Lower lobe of right lung (tissue), 2 donors: ENCODE measurements around the gene TMEM116. TPM values are rescaled to one million over a fixed set of nuclear protein-coding genes. Genes with fewer than 3 reads are reported as not detected.

Experiments
- ATAC-seq, 2 donors: fragments of 200-7000 bp; cut with Tn5 transposase; one replicate each; pipeline ENCODE4 v1.9.1; 2020 to 2022; ENCODE audit warnings: mild to moderate bottlenecking in 2 of 2, moderate library complexity in 2 of 2
- DNase-seq: peaks from one replicate; pipeline ENCODE4 v3.0.0-alpha.2; 2020
- H3K27ac ChIP-seq: fragments of 200-600 bp; one replicate; pipeline ENCODE4 v1.8.0; 2022
- H3K27me3 ChIP-seq: fragments of 200-600 bp; one replicate; pipeline ENCODE4 v1.8.0; 2022; ENCODE audit warnings: low read depth
- H3K36me3 ChIP-seq: fragments of 200-600 bp; one replicate; pipeline ENCODE4 v1.8.0; 2022; ENCODE audit warnings: mild to moderate bottlenecking
- H3K4me1 ChIP-seq: fragments of 200-600 bp; one replicate; pipeline ENCODE4 v1.8.0; 2022
- H3K4me3 ChIP-seq: fragments of 200-600 bp; one replicate; pipeline ENCODE4 v1.8.0; 2022; ENCODE audit warnings: mild to moderate bottlenecking
- H3K9me3 ChIP-seq: fragments of 200-600 bp; one replicate; pipeline ENCODE4 v1.8.0; 2022
- CTCF ChIP-seq: fragments of 200-600 bp; IDR thresholded peaks from one replicate; pipeline ENCODE4 v1.8.0; 2022; ENCODE audit warnings: antibody characterized with exemption, mild to moderate bottlenecking
- intact Hi-C: fragments of 100-400 bp; cut with DNase I; formaldehyde crosslinking; loops from one replicate; pipeline ENCODE4 v1.11.0; 2022
- total RNA-seq: library from RNA; stranded (reverse); fragmentation: NEBNext Ultra II Directional; extraction: Animal tissue kit (Norgen Biotek cat#: 25700); gene quantifications from one replicate; pipeline ENCODE4 v1.2.1, GENCODE V29; 2021
- donor health status: DM: no; HTN: yes; CAD: no; lungs with severe emphysema.

TMEM116 gene
- total RNA-seq, 1 donor from 2014 or later = 21.1 TPM

DNA sequence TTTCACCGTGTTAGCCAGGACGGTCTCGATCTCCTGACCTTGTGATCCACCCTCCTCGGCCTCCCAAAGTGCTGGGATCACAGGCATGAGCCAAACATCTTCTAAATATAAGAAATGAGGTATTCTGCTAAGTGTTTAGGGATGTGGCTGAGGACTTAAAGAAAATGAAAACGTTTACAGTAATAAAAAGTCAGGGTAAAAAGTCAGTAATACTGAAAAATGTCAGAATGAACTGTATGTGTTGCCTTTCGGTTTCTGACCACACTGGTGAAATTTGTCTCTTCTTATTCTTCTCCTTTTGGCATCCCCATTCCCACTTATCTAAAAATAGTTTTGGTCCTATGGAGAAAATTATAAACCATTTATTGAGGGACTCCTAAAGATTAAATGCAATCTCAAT is 20.5 kb downstream of the TMEM116 start:
- DNase-seq = no peak
- H3K27ac ChIP-seq = no peak overlapping the region
- intact Hi-C loops = no loop called here

DNA sequence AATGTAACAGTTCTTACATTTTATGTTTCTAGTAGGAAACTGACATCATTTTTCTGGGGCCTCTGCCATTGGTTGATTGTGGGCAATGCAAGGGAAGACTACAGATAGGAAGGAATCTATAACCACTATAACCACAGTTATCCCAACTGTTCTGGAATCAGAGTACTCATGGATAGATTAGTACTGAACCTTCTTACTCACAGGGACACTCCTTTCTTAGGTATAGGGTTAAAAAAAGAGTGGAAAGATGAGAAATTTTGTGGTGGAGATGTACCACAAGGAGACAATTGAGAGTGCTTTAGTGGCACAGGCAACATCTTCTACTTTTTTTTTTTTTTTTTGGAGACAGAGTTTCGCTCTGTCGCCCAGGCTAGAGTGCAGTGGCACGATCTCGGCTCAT is 21.0 kb downstream of the TMEM116 start:
- Histone ChIP-seq H3K4me3 (no peak overlapping the region), H3K27ac (no peak overlapping the region), H3K36me3 (peaks cover 15% of the 10 kb centered on the region), H3K4me1 (peaks cover 7% of the 10 kb centered on the region), H3K9me3 (no peaks in the 10 kb centered on the region), H3K27me3 (no peaks in the 10 kb centered on the region)
- ATAC-seq (no peak), DNase-seq (no peak)
- no peak for TF ChIP-seq CTCF
- intact Hi-C loops = no loop called here

More for the DNA sequence above, 20.5 kb downstream of the TMEM116 start:
- H3K36me3 ChIP-seq = peaks cover 15% of the 10 kb centered on the region
- H3K27me3 ChIP-seq = no peaks in the 10 kb centered on the region
- no peak overlapping the region for H3K4me3 ChIP-seq
- H3K4me1 ChIP-seq = peaks cover 7% of the 10 kb centered on the region
- ATAC-seq = no peak
- no peak for TF ChIP-seq CTCF
- H3K9me3 ChIP-seq = no peaks in the 10 kb centered on the region

DNA sequence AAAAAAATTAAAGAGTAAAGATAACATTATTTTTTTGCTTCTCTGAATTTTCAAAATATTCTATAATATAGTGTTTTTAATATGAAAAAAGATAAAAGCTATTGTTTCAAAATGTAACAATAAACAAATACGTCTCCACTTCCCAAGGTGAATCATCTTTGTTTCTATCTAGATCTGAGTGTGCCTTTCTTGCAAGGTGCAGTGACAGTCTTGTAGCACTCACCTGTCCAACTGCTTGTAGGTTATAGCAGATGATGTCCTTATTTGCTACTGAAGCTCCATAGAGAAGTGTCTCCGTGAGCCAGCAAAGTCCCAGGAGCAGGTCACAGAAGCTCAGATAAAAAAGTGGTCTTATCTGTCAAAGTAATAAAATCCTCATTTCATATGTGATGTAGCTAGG is 21.4 kb downstream of the TMEM116 start:
- Histone ChIP-seq H3K4me1 (peaks cover 7% of the 10 kb centered on the region), H3K27ac (no peak overlapping the region), H3K4me3 (no peak overlapping the region), H3K27me3 (no peaks in the 10 kb centered on the region), H3K9me3 (no peaks in the 10 kb centered on the region), H3K36me3 (peaks cover 15% of the 10 kb centered on the region)
- DNase-seq = no peak
- ATAC-seq = no peak
- no peak for TF ChIP-seq CTCF
- intact Hi-C loops = no loop called here

- Histone ChIP-seq H3K27ac (no peak overlapping the region), H3K36me3 (peaks cover 3% of the 10 kb centered on the region), H3K4me3 (no peak overlapping the region), H3K9me3 (no peaks in the 10 kb centered on the region), H3K4me1 (no peaks in the 10 kb centered on the region), H3K27me3 (no peaks in the 10 kb centered on the region)
- TF ChIP-seq CTCF = no peak
- no peak for DNase-seq
- ATAC-seq = no peak
- intact Hi-C loops = no loop called here
Measured at GRCh38 chr12:111984820-111985219, 28.1 kb downstream of the TMEM116 start.

- Histone ChIP-seq H3K27me3 (no peaks in the 10 kb centered on the region), H3K36me3 (no peaks in the 10 kb centered on the region), H3K27ac (no peak overlapping the region), H3K9me3 (no peaks in the 10 kb centered on the region), H3K4me3 (no peak overlapping the region), H3K4me1 (no peaks in the 10 kb centered on the region)
- no peak for ATAC-seq
- no peak for DNase-seq
- intact Hi-C loops = no loop called here
- TF ChIP-seq CTCF = no peak
Measured at GRCh38 chr12:111981987-111982386, 31.0 kb downstream of the TMEM116 start.

- ATAC-seq (no peak), DNase-seq (no peak)
- Histone ChIP-seq H3K27ac (no peak overlapping the region), H3K4me1 (no peaks in the 10 kb centered on the region), H3K36me3 (no peaks in the 10 kb centered on the region), H3K9me3 (no peaks in the 10 kb centered on the region), H3K4me3 (no peak overlapping the region), H3K27me3 (no peaks in the 10 kb centered on the region)
- intact Hi-C loops = no loop called here
- TF ChIP-seq CTCF = no peak
Measured at GRCh38 chr12:111980598-111980997, 32.4 kb downstream of the TMEM116 start.
